Activated CD4-positive, CD25-positive, alpha-beta regulatory T cell treated with anti-CD3 and anti-CD28 coated beads, Interleukin-2, amount 50 U/mL, for 72 hours (primary cell): Measurements from ENCODE around the gene PLOD3.
"Not testable (repeated sequence)": the region's sequence is repeated elsewhere in the genome, so short reads cannot be mapped to it uniquely, and the experiment has no call there.

Experiments used
- DNase-seq: peaks from one replicate; pipeline ENCODE4 v3.0.0; 2021

PLOD3 gene, protein sequence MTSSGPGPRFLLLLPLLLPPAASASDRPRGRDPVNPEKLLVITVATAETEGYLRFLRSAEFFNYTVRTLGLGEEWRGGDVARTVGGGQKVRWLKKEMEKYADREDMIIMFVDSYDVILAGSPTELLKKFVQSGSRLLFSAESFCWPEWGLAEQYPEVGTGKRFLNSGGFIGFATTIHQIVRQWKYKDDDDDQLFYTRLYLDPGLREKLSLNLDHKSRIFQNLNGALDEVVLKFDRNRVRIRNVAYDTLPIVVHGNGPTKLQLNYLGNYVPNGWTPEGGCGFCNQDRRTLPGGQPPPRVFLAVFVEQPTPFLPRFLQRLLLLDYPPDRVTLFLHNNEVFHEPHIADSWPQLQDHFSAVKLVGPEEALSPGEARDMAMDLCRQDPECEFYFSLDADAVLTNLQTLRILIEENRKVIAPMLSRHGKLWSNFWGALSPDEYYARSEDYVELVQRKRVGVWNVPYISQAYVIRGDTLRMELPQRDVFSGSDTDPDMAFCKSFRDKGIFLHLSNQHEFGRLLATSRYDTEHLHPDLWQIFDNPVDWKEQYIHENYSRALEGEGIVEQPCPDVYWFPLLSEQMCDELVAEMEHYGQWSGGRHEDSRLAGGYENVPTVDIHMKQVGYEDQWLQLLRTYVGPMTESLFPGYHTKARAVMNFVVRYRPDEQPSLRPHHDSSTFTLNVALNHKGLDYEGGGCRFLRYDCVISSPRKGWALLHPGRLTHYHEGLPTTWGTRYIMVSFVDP

GRCh38 chr7:101217388-101218235, at the start of gene PLOD3, which contains the start of gene ZNHIT1:
TSS of gene PLOD3 (minus strand) at chr7:101217581. CDS start at chr7:101217274, 307 bp downstream.
TSS of gene ZNHIT1 (plus strand) at chr7:101218165. CDS start at chr7:101218196, 31 bp downstream.
- DNase-seq = peak; percentile 90

GRCh38 chr7:101265622-101266516, 48.5 kb upstream of the PLOD3 start:
- DNase-seq = no peak

DNA sequence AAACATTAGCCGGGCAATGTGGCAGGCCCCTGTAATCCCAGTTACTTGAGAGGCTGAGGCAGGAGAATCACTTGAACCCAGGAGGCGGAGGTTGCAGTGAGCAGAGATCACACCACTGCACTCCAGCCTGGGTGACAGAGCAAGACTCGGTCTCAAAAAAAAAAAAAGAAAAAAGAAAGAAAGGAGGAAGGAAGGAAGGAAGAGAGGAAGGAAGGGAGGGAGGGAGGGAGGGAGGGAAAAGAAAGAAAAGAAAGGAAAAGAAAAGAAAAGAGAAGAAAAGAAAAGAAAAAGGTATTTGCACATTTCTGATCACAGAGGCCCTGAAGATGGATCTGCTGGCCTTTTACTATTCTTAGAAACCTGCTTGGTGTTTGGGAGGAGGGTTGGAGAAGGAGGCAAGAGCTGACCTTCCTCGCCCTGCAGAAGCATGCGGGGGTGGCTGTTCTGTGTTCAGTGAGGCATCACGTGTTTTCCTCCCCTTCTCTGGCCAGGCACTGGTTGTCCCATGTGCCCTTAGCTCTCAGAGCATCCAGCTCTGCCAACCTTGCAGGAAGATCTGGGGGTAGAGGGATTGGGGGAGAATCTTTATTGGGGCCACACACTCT, 46.8 kb upstream of the PLOD3 start:
- not testable (repeated sequence) for DNase-seq

DNA sequence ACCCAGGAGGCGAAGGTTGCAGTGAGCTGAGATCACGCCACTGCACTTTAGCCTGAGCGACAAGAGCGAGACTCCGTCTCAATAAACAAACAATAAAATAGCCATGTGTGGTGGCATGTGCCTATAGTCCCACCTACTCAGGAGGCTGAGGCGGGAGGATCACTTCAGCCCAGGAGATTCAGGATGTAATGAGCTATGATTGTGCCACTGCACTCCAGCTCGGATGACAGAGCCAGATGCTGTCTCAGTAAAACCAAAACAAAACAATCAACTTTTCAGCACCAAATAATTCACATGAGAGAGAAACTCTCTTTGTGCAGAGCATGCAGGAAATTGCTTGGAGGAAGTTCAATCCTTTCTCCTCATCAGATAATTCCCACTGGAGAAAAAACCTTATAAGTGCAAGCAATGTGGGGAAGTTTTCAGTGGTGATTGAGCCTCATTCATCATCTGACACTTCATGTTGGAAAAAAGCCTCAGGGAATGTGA, 40.9 kb upstream of the PLOD3 start:
- DNase-seq = no peak

GRCh38 chr7:101255796-101256195, 38.4 kb upstream of the PLOD3 start:
- no peak for DNase-seq

- DNase-seq = not testable (repeated sequence)
These were observed 35.8 kb upstream of the PLOD3 start for GRCh38 chr7:101253199-101253598.

- DNase-seq = peak; percentile 97
These were observed 34.7 kb upstream of the PLOD3 start for GRCh38 chr7:101251871-101252659.

- DNase-seq = no peak
These were observed 32.9 kb upstream of the PLOD3 start for GRCh38 chr7:101250324-101250723.

DNA sequence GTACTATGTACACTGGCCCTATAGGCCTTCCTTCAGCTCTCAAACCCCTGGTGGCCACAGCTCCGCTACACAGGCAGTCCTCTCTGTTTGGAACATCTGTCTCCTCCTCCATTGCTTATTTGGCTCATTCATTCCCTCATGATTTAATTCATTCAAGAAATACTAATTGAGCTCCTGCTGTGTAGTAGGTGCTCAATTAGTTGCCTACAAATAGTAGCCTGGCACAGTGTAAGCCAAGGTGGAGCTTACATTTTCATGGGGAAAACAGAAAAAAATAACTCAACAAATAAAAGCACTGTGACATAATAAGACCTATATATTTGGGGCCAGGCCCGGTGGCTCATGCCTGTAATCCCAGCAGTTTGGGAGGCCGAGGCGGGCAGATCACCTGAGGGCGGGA, 30.9 kb upstream of the PLOD3 start:
- no peak for DNase-seq

DNA sequence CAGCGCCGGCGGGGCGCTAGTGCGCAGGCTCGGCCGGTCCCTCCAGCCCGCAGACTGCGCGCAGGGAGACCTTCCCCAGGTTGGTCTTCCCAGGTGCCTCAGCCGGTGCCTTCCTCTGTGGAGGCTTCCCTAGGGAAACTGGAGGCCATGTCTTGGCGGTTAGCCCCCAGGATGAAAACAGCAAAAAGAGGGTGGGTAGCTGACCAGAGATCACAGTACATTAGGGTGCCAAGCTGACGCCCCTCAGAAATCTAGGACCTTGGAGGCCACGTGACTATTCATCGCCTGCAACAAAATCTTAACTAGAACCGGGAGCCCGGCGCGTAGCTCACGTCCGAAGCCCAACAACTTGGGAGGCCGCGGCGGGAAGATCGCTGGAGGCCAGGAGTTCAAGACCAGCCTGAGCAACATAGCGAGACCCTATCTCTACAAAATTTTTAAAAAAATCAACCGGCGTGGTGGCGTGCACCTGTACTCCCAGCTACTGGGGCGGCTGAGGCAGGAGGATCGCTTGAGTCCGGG, 27.8 kb upstream of the PLOD3 start:
- DNase-seq = no peak

DNA sequence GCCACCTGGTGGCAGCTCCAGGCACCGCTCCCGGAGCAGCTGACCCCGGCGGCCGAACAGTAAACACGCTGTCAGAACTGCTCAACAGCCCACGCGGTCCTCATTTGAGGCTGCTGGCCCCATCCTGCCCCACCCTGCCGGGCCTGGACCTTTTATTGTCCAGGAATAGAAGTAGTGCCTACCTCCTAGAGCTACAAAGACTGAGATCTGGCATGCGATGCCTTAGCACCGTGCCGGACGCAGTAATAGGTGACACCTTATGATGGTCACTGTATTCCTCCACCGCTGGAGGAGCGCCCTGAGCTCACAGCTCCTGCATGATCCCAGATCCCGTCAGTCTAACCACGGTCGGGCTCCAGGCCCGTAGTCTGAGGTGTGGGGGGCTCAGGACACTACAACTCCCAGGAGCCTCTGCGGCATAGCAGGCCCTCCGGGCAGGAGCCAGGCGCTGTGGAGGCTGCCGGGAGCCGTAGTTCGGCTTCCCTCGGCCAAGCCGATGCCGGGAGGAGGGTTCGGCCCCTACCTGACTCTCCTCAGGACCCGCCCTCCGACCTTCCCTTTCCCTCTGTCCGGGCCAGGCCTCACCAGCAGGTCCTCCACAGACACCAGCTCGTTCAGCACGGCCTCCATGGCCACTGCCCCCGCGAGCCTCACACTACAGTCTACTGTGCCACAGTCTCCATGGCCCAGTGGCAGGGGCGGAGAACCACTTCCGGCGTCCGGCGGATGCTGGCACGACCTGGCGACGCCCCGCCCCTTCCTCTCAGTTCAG, 27.2 kb upstream of the PLOD3 start, which contains the start of gene FIS1:
FIS1 (minus strand) TSS at position 707 of the 772 bp plus-strand sequence; CDS start at position 630, 77 bp downstream.
- peak; percentile 96 for DNase-seq

DNA sequence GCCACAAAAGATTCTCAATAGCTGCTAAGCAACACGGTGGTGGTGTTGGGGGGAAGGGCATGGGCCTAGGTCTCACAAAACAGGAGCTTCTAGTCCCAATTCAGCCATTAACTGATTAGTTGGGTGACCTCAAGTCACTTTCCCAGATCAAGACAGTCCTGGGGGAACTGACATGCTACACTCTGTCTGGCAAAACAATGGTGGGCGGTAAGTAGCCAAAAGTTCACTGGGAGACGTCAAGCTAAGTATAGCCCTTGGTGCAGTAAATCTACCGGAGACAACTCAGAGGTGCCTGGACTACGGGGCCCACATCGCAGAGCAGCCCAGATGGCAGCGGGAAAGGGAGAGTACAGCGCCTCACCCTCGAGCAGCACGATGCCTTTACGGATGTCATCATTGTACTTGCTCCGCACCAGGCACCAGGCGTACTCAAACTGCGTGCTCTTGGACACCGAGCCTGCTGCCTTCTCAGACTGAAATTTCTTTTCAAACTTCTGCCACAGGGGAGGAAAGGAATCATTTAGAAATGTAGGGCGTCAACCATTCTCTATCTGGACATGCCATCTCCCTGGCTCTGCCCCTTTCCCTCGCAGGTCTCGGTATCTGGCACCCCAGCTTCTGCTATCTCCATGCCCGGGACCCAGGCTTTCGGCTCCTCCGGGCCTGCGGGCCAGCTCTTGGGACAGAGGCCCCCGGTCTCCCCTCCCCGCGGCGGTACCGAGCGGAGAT, 26.4 kb upstream of the PLOD3 start:
- no peak for DNase-seq

DNA sequence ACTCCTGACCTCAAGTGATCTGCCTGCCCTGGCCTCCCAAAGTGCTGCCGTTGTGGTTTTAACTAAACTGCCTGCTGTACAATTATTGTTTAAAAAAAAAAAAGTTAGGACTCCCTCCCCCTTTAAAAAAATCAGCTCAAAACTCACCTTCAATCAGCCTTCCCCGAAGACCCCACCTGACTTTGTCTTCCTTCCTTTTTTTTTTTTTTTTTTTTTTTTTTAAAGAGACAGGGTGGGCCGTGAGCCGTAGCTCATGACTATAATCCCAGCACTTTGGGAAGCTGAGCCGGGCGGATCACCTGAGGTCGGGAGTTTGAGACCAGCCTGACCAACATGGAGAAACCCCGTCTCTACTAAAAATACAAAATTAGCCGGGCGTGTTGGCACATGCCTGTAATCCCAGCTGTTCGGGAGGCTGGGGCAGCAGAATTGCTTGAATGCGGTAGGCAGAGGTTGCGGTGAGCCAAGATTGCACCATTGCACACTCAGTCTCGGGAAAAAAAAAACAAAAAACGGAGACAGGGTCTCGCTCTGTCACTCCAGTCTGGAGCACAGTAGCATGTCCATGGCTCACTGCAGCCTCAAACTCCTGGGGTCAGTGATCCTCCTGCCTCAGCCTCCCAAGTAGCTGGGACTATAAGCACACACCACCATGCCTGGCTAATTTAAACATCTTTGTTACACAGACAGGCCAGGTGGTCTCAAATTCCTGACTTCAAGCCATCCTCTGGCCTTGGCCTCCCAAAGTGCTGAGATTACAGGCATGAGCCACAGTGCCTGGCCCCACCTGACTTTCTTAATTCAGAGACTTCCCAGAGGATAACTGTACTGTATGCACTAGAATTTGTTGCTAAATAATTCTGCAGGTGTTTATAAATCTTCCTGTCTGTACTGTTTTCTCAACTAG, 24.3 kb upstream of the PLOD3 start:
- no peak for DNase-seq

DNA sequence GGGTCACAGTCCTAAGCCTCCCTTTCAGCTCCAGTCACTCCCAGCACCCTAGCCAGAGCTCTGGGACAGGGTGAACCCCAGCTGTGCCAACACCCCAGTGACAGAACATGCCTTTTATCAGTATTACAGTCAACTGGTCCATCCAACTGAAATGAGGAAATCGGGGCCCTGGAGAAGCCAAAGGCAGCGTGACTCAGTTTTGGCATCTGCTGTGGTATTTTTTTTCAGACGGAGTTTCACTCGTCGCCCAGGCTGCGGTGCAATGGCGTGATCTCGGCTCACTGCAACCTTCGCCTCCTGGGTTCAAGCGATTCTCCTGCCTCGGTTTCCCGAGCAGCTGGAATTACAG, 23.6 kb upstream of the PLOD3 start:
- no peak for DNase-seq

DNA sequence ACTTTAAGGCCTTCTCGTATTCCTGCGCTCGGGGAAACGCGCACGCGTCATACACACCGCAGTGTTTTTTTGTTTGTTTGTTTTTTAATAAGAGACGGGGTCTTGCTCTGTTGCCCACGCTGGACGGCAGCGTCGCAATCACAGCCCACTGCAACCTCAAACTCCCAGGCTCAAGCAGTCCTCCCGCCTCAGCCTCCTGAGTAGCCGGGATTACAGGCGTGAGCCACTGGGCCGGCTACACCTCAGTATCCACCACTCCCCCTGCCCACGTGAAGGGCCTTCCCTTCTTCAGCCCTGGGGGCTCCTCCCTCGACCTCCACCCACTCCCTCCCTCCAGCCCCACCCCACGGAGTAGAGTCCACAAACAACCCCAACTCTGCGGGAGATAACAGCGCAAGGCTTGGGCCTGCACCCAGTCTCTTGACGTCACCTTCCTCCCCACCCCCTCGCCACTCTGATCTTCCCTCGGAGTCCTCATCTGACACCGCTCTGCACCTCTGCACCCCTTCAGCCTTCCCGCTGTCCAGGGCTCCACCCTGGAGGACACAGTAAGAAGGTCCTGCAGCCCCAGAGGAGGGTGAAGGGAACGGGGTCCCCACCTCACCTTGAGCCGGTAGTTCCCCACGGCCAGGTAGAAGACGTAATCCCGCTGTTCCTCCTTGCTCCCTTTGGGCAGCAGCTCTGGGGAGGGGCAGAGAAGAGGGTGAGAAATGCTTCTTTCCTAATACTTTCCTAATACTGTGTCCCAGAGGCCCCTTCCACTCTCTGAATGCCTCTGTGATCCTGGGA, 23.0 kb upstream of the PLOD3 start:
- DNase-seq = no peak

GRCh38 chr7:101239951-101240220, 22.5 kb upstream of the PLOD3 start:
- no peak for DNase-seq
